C4-2B (cell line): Measurements from ENCODE around the gene VDAC2.

Experiments
- ZFX ChIP-seq: fragments of 450-650 bp; IDR thresholded peaks from 2 replicates; pipeline ENCODE4 v1.6.1; 2017
- TF ChIP-seq, protein P1 (sequence below): fragments of 450-650 bp; conservative IDR thresholded peaks from 2 replicates; pipeline ENCODE4 v1.5.1; 2017; ENCODE audit warnings: mild to moderate bottlenecking

GRCh38 chr10:75191821-75192568 lies 18.6 kb upstream of the VDAC2 start:
- TF ChIP-seq, protein P1, sequence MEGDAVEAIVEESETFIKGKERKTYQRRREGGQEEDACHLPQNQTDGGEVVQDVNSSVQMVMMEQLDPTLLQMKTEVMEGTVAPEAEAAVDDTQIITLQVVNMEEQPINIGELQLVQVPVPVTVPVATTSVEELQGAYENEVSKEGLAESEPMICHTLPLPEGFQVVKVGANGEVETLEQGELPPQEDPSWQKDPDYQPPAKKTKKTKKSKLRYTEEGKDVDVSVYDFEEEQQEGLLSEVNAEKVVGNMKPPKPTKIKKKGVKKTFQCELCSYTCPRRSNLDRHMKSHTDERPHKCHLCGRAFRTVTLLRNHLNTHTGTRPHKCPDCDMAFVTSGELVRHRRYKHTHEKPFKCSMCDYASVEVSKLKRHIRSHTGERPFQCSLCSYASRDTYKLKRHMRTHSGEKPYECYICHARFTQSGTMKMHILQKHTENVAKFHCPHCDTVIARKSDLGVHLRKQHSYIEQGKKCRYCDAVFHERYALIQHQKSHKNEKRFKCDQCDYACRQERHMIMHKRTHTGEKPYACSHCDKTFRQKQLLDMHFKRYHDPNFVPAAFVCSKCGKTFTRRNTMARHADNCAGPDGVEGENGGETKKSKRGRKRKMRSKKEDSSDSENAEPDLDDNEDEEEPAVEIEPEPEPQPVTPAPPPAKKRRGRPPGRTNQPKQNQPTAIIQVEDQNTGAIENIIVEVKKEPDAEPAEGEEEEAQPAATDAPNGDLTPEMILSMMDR = no peak
- TF ChIP-seq ZFX = no peak
